AG04449 (cell line): ENCODE results near the gene HDAC4.

ENCODE experiments used
- CTCF ChIA-PET: fragments of 350-600 bp; formaldehyde crosslinking; extraction: SDS; loops from one replicate; lab custom pipeline; 2021; ENCODE audit warnings: antibody characterized with exemption; lab: Yijun Ruan, JAX
- POLR2A ChIA-PET: fragments of 400-600, 350-600 bp; formaldehyde crosslinking; extraction: SDS; loops from one replicate; lab custom pipeline; 2020; ENCODE audit warnings: antibody characterized with exemption, inconsistent platforms; lab: Yijun Ruan, JAX
- DNase-seq: peaks from one replicate; pipeline ENCODE4 v3.0.0-alpha.2; 2010; ENCODE audit warnings: low read depth, low spot score
- H3K4me3 ChIP-seq: 2 replicates; pipeline ENCODE4 v1.5.1; 2011; ENCODE audit warnings: low read depth, mild to moderate bottlenecking, control low read depth, low read length
- CTCF ChIP-seq: IDR thresholded peaks from one replicate; pipeline ENCODE4 v1.5.1; 2011; ENCODE audit warnings: mild to moderate bottlenecking, moderate library complexity, low read length, control low read depth, inconsistent platforms; ENCODE audit not compliant: insufficient read depth; ENCODE audit errors: missing control alignments

The HDAC4 gene

GRCh38 chr2:239263231-239263630 is 137.6 kb downstream of the HDAC4 start:
- POLR2A ChIA-PET: no interaction called here
- H3K4me3 ChIP-seq: no peak overlapping the region
- no peak for TF ChIP-seq CTCF
- DNase-seq: no peak
- CTCF ChIA-PET: interaction anchor here (0.8 kb wide), 1 partner anchor 10 kb away, joined by 4 read pairs; no protein-coding TSS in a partner anchor

- DNase-seq: no peak
- no peak overlapping the region for H3K4me3 ChIP-seq
- ChIA-PET POLR2A (no interaction called here), CTCF (interaction anchor here (0.8 kb wide), 1 partner anchor 10 kb away, joined by 4 read pairs; no protein-coding TSS in a partner anchor)
- TF ChIP-seq CTCF: no peak
These were observed 138.2 kb downstream of the HDAC4 start for GRCh38 chr2:239262484-239263230.

- POLR2A ChIA-PET: no interaction called here
- TF ChIP-seq CTCF: no peak
- CTCF ChIA-PET: no interaction called here
- no peak overlapping the region for H3K4me3 ChIP-seq
- no peak for DNase-seq
These were observed 138.9 kb downstream of the HDAC4 start for GRCh38 chr2:239261796-239262483.

- ChIA-PET POLR2A (no interaction called here), CTCF (no interaction called here)
- H3K4me3 ChIP-seq: no peak overlapping the region
- no peak for TF ChIP-seq CTCF
- no peak for DNase-seq
These were observed 139.5 kb downstream of the HDAC4 start for GRCh38 chr2:239261356-239261755.

GRCh38 chr2:239260546-239261327 is 140.1 kb downstream of the HDAC4 start:
- H3K4me3 ChIP-seq: no peak overlapping the region
- ChIA-PET POLR2A (no interaction called here), CTCF (interaction anchor here (1.0 kb wide), 1 partner anchor 14 kb away, joined by 4 read pairs; no protein-coding TSS in a partner anchor)
- DNase-seq: no peak
- TF ChIP-seq CTCF: no peak
